Measurements from ENCODE around the gene CD247.

DNA sequence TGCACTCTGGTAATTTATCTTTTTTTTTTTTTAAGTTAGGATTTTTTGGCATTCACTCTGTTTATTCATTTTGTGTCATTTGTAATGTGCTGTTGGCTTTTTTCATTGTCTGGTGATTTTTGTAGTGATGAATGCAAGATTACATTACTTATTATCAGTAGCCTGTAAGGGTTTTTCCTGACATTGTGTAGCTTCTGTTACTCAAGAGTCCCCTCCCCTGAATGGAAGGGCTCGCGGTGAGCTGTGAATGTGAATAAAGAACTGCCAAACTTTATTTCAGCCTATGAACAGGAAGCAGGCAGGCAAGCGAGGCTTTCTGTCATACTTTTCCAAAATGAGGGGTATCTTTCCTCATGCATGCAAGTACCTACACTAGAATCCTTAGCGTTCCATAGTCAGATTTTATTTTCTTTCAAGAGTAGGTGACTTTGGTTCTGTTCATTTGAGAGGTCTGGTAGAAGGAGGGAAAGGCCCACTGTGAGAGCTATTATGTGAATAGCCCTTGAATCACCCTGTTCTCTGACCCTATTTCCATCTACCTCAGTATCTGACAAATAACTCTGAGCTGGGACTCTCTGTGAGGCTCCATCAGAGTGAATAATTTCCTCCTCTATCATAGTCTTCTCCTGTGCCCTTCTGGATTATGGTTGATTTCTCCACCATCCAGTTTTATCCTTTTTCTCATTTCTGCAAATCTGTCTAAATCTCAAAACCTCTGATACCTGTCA lies 114.0 kb downstream of the CD247 start:
- TF ChIP-seq, protein P1, sequence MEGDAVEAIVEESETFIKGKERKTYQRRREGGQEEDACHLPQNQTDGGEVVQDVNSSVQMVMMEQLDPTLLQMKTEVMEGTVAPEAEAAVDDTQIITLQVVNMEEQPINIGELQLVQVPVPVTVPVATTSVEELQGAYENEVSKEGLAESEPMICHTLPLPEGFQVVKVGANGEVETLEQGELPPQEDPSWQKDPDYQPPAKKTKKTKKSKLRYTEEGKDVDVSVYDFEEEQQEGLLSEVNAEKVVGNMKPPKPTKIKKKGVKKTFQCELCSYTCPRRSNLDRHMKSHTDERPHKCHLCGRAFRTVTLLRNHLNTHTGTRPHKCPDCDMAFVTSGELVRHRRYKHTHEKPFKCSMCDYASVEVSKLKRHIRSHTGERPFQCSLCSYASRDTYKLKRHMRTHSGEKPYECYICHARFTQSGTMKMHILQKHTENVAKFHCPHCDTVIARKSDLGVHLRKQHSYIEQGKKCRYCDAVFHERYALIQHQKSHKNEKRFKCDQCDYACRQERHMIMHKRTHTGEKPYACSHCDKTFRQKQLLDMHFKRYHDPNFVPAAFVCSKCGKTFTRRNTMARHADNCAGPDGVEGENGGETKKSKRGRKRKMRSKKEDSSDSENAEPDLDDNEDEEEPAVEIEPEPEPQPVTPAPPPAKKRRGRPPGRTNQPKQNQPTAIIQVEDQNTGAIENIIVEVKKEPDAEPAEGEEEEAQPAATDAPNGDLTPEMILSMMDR (IDR thresholded peaks at IDR 0.05; ENCODE audit: poor library complexity): no peak
- no peak for TF ChIP-seq EZH2phosphoT487 (IDR thresholded peaks at IDR 0.05; ENCODE audit: low read depth, severe bottlenecking, unreplicated experiment)
- no peak for TF ChIP-seq EZH2 (IDR thresholded peaks at IDR 0.05; ENCODE audit: borderline replicate concordance)
